K562 (cell line): ENCODE results near the gene TGFBR1. TPM values are rescaled to one million over a fixed set of nuclear protein-coding genes. Genes with fewer than 3 reads are reported as not detected.
A peak's percentile ranks its signal among the peaks of the same experiment; 100 is the strongest.

ENCODE experiments used
- ADNP ChIP-seq: fragments of 200-800 bp; sonication (Bioruptor generic); IDR thresholded peaks from 2 replicates; pipeline ENCODE4 v1.6.1; 2016; ENCODE audit warnings: missing genetic modification characterization, missing compliant biosample characterization
- BRD9 ChIP-seq: fragments of 450-650 bp; IDR thresholded peaks from 2 replicates; pipeline ENCODE4 v1.6.1; 2018; ENCODE audit warnings: low read depth; ENCODE audit not compliant: partially characterized antibody
- CBFA2T3 ChIP-seq: fragments of 450-650 bp; IDR thresholded peaks from 2 replicates; pipeline ENCODE4 v1.6.1; 2017
- CBX3 ChIP-seq, 2 experiments: IDR thresholded peaks; 1 replicate in 1 of 2; 2 replicates in 1 of 2; pipeline ENCODE4 v1.6.1; 2012; ENCODE audit warnings: inconsistent platforms in 2 of 2, low read length in 2 of 2, borderline replicate concordance in 1 of 2, control low read depth in 1 of 2
- CREM ChIP-seq: IDR thresholded peaks from 2 replicates; pipeline ENCODE4 v1.6.1; 2014; ENCODE audit warnings: antibody characterized with exemption, low read depth
- ETV6 ChIP-seq, 3 experiments: fragments of 150-350 bp in 1 of 3; sonication (generic) in 1 of 3; formaldehyde crosslinking in 1 of 3; IDR thresholded peaks; 2 replicates each; pipeline versions ENCODE4 v1.6.1 to v1.8.0; 2014 to 2022; ENCODE audit warnings: borderline replicate concordance in 2 of 3, low read depth in 2 of 3, antibody characterized with exemption in 1 of 3, low read length in 1 of 3, mild to moderate bottlenecking in 1 of 3, missing genetic modification reagents in 1 of 3
- HNRNPUL1 ChIP-seq: fragments of 200-400 bp; formaldehyde crosslinking; IDR thresholded peaks from 2 replicates; pipeline ENCODE4 v1.6.1; 2017; ENCODE audit warnings: low read length
- MEIS2 ChIP-seq: fragments of 450-650 bp; IDR thresholded peaks from 2 replicates; pipeline ENCODE4 v1.6.1; 2014; ENCODE audit warnings: mild to moderate bottlenecking; ENCODE audit not compliant: partially characterized antibody
- NCOR1 ChIP-seq: fragments of 450-650 bp; IDR thresholded peaks from 2 replicates; pipeline ENCODE4 v1.6.1; 2016; ENCODE audit warnings: mild to moderate bottlenecking, moderate library complexity
- PHF8 ChIP-seq: fragments of 200-600 bp; sonication (generic); IDR thresholded peaks from 2 replicates; pipeline ENCODE4 v1.6.1; 2012; ENCODE audit warnings: mixed run types, mild to moderate bottlenecking, inconsistent platforms, low read length, moderate library complexity, borderline replicate concordance
- PTBP1 ChIP-seq: fragments of 200-400 bp; formaldehyde crosslinking; IDR thresholded peaks from 2 replicates; pipeline ENCODE4 v1.6.1; 2017; ENCODE audit warnings: low read depth, low read length
- RFX5 ChIP-seq: IDR thresholded peaks from 2 replicates; pipeline ENCODE4 v1.6.1; 2011; ENCODE audit warnings: low read depth, mild to moderate bottlenecking, improper control_type of control experiment, low read length
- SMARCA4 ChIP-seq: fragments of 450-650 bp; IDR thresholded peaks from 2 replicates; pipeline ENCODE4 v1.6.1; 2016
- TBP ChIP-seq: optimal IDR thresholded peaks from 2 replicates; pipeline ENCODE3; 2011; ENCODE audit warnings: low read depth, low read length, improper control_type of control experiment
- TEAD4 ChIP-seq, 2 experiments: sonication (generic) in 1 of 2; formaldehyde crosslinking in 1 of 2; IDR thresholded peaks; 2 replicates each; pipeline versions ENCODE4 v1.6.1 to v1.8.0; 2012 to 2022; ENCODE audit warnings: borderline replicate concordance in 1 of 2, inconsistent platforms in 1 of 2, low read length in 1 of 2, mild to moderate bottlenecking in 1 of 2, missing genetic modification reagents in 1 of 2
- ZFX ChIP-seq: sonication (generic); formaldehyde crosslinking; IDR thresholded peaks from 2 replicates; pipeline ENCODE4 v1.8.0; 2022; ENCODE audit warnings: mild to moderate bottlenecking, missing genetic modification reagents, moderate library complexity
- ZNF121 ChIP-seq: sonication (generic); formaldehyde crosslinking; conservative IDR thresholded peaks from 2 replicates; pipeline ENCODE4 v1.8.0; 2022; ENCODE audit warnings: missing genetic modification reagents
- polyA plus RNA-seq, 8 experiments: library from polyadenylated mRNA; depleted of rRNA in 4 of 8; stranded (reverse) in 5 of 8; unstranded in 3 of 8; fragments of >200 nt; fragmentation: Nextera tagmentation in 2 of 8; fragmentation: Illumina TruSeq in 1 of 8; extraction: Ambion mirVana in 2 of 8; extraction: Trizol in 1 of 8; gene quantifications; 2 replicates each; pipeline versions ENCODE4 v1.2.1 to v1.2.3, GENCODE V29; 2011 to 2014; ENCODE audit warnings: inconsistent platforms in 1 of 8, missing spikeins in 1 of 8
- total RNA-seq, 7 experiments: library from RNA; depleted of rRNA in 6 of 7; stranded (reverse); fragments of >200 nt in 6 of 7; fragmentation: Illumina TruSeq in 2 of 7; extraction: Trizol in 2 of 7; gene quantifications; 2 replicates each; pipeline versions ENCODE4 v1.2.1 to v1.2.3, GENCODE V29; 2011 to 2021; ENCODE audit warnings: low replicate concordance in 1 of 7
- TF ChIP-seq, protein P1 (sequence below): fragments of 450-650 bp; IDR thresholded peaks from 2 replicates; pipeline ENCODE4 v1.6.1; 2016; ENCODE audit warnings: antibody characterized with exemption
- TF ChIP-seq, protein P2 (sequence below): fragments of 450-650 bp; IDR thresholded peaks from 2 replicates; pipeline ENCODE4 v1.6.1; 2018; ENCODE audit not compliant: partially characterized antibody
- TF ChIP-seq, protein P3 (sequence below): fragments of 250-450 bp; sonication (Bioruptor Pico); IDR thresholded peaks from 2 replicates; pipeline ENCODE4 v1.6.1; 2021; ENCODE audit warnings: mild to moderate bottlenecking
- TF ChIP-seq, protein P4 (sequence below): IDR thresholded peaks from 2 replicates; pipeline ENCODE4 v1.6.1; 2011; ENCODE audit not compliant: insufficient read length; ENCODE audit errors: extremely low read depth

Gene TGFBR1
- total and polyA plus RNA-seq, 9 of the 15 experiments (the other 6 are each of a cell fraction or from before 2014, with no cell fraction given): 15.5 to 62.4 (median 42.7) TPM

DNA sequence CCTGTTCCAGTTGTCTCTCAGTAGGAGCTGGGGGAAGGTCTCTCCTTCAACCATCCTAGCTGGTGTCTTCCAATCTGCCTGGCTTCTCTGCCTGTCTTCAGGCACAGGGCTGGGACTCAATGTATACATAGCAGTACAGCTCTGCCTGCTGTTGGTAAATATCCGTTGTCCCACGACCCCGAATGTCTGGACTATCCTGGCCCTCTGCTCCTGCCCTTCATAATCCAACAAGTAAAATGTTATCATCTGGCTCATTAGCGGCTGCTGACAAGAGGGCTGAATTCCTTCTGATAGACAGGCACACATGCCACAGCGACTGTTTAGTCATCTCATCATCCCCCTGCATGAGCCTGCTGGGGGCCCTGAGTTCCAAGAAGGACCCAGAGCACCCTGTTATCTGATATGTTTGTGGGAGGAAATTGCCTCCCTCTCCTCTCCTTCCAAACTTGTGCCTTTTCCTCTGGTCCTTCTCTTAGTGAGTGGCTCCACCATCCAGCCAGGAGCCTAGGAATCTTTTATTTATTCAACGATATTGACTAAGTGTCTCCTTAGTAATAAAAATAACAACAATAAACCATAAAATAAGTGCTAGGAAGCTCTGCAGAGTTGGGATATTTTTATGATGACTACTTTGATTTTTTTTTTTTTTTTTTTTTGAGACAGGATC lies 29.5 kb upstream of the TGFBR1 start (continued):
- TF ChIP-seq, protein P1, sequence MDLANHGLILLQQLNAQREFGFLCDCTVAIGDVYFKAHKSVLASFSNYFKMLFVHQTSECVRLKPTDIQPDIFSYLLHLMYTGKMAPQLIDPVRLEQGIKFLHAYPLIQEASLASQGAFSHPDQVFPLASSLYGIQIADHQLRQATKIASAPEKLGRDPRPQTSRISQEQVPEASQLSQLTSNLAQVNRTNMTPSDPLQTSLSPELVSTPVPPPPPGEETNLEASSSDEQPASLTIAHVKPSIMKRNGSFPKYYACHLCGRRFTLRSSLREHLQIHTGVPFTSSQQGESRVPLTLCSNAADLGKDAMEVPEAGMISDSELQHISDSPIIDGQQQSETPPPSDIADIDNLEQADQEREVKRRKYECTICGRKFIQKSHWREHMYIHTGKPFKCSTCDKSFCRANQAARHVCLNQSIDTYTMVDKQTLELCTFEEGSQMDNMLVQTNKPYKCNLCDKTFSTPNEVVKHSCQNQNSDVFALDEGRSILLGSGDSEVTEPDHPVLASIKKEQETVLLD: no peak
- TF ChIP-seq CBFA2T3 (peak; percentile 90), ZNF121 (0 out of 2 replicates have a peak, but pooled peaks have one; percentile 28), CBX3 (IDR thresholded peaks at IDR 0.05; ENCODE audit: borderline replicate concordance in 1 of 2, low read length in 2 of 2) (0 out of 3 replicates have a peak, but pooled peaks of 1 of the 2 experiments have one; percentile 28), ADNP (tag) (peak; percentile 10; the same call in 1 of the 2 replicates), TBP (peak; percentile 81), PHF8 (peak; percentile 12; the same call in 1 of the 2 replicates), ETV6 (IDR thresholded peaks at IDR 0.05; ENCODE audit: borderline replicate concordance in 1 of 2, low read depth in 2 of 2, low read length in 1 of 2) (peak; percentile 28 to 89; a peak in 2 of 4 replicates), ETV6 (CRISPR knock-in tag; IDR thresholded peaks at IDR 0.05; ENCODE audit: borderline replicate concordance) (no peak), HNRNPUL1 (no peak), ZFX (0 out of 2 replicates have a peak, but pooled peaks have one; percentile 20), CREM (peak; percentile 58), NCOR1 (peak; percentile 81), BRD9 (peak; percentile 44), RFX5 (no peak), MEIS2 (peak; percentile 88), TEAD4 (IDR thresholded peaks at IDR 0.05; ENCODE audit: low read length) (peak; percentile 81), TEAD4 (CRISPR knock-in tag; IDR thresholded peaks at IDR 0.05; ENCODE audit: borderline replicate concordance) (no peak), PTBP1 (peak; percentile 47; the same call in 1 of the 2 replicates), SMARCA4 (peak; percentile 85)
- TF ChIP-seq, protein P2, sequence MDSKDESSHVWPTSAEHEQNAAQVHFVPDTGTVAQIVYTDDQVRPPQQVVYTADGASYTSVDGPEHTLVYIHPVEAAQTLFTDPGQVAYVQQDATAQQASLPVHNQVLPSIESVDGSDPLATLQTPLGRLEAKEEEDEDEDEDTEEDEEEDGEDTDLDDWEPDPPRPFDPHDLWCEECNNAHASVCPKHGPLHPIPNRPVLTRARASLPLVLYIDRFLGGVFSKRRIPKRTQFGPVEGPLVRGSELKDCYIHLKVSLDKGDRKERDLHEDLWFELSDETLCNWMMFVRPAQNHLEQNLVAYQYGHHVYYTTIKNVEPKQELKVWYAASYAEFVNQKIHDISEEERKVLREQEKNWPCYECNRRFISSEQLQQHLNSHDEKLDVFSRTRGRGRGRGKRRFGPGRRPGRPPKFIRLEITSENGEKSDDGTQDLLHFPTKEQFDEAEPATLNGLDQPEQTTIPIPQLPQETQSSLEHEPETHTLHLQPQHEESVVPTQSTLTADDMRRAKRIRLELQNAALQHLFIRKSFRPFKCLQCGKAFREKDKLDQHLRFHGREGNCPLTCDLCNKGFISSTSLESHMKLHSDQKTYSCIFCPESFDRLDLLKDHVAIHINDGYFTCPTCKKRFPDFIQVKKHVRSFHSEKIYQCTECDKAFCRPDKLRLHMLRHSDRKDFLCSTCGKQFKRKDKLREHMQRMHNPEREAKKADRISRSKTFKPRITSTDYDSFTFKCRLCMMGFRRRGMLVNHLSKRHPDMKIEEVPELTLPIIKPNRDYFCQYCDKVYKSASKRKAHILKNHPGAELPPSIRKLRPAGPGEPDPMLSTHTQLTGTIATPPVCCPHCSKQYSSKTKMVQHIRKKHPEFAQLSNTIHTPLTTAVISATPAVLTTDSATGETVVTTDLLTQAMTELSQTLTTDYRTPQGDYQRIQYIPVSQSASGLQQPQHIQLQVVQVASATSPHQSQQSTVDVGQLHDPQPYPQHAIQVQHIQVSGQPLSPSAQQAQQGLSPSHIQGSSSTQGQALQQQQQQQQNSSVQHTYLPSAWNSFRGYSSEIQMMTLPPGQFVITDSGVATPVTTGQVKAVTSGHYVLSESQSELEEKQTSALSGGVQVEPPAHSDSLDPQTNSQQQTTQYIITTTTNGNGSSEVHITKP: peak; percentile 85
- TF ChIP-seq, protein P3, sequence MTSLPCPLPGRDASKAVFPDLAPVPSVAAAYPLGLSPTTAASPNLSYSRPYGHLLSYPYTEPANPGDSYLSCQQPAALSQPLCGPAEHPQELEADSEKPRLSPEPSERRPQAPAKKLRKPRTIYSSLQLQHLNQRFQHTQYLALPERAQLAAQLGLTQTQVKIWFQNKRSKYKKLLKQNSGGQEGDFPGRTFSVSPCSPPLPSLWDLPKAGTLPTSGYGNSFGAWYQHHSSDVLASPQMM (CRISPR knock-in tag): no peak
- TF ChIP-seq, protein P4, sequence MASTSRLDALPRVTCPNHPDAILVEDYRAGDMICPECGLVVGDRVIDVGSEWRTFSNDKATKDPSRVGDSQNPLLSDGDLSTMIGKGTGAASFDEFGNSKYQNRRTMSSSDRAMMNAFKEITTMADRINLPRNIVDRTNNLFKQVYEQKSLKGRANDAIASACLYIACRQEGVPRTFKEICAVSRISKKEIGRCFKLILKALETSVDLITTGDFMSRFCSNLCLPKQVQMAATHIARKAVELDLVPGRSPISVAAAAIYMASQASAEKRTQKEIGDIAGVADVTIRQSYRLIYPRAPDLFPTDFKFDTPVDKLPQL: no peak
